ENCODE results near the gene IL22RA1. TPM values are rescaled to one million over a fixed set of nuclear protein-coding genes. Genes with fewer than 3 reads are reported as not detected.

The IL22RA1 gene
- total and polyA plus RNA-seq, 2 donors (not counting 1 experiment from before 2014, with no cell fraction given) = under 0.01 to 0.03 TPM

DNA sequence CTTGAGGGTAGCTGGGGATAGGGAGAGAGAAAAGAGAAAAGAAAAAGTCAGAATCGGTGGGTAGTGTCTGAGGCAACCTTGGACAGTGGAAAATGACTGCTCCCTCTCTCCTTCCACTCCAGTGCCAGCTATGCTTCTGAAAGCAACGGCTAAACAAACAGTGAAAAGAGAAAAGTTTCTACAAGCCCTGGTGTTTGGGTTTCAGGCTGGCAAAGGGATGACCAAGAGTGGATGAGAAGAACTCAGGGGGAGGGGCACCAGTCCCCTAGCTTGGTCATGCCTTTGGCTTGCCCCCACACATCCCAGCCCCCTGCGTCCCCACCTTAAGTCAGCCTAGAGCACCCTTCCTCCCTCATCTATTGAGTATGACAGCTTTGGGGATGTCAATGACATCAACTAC is 8.6 kb downstream of the IL22RA1 start:
- no peak for TF ChIP-seq EZH2 (IDR thresholded peaks at IDR 0.05; ENCODE audit: low read length, missing control alignments)
- TF ChIP-seq, protein P1, sequence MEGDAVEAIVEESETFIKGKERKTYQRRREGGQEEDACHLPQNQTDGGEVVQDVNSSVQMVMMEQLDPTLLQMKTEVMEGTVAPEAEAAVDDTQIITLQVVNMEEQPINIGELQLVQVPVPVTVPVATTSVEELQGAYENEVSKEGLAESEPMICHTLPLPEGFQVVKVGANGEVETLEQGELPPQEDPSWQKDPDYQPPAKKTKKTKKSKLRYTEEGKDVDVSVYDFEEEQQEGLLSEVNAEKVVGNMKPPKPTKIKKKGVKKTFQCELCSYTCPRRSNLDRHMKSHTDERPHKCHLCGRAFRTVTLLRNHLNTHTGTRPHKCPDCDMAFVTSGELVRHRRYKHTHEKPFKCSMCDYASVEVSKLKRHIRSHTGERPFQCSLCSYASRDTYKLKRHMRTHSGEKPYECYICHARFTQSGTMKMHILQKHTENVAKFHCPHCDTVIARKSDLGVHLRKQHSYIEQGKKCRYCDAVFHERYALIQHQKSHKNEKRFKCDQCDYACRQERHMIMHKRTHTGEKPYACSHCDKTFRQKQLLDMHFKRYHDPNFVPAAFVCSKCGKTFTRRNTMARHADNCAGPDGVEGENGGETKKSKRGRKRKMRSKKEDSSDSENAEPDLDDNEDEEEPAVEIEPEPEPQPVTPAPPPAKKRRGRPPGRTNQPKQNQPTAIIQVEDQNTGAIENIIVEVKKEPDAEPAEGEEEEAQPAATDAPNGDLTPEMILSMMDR (conservative IDR thresholded peaks at IDR 0.05 in 1 of 2, IDR thresholded peaks at IDR 0.05 in 1 of 2; ENCODE audit: low read depth in 1 of 2, low read length in 2 of 2) = no peak
- H3K27me3 ChIP-seq (ENCODE audit: control insufficient read depth, insufficient read depth, low read length) = peaks cover 4% of the 10 kb centered on the region
- no peak overlapping the region for H3K9ac ChIP-seq (ENCODE audit: insufficient read depth, low read length)
- no peaks in the 10 kb centered on the region for H3K9me3 ChIP-seq (ENCODE audit: control insufficient read depth, insufficient read depth, low read depth, low read length)
- no peaks in the 10 kb centered on the region for H3K79me2 ChIP-seq (ENCODE audit: control insufficient read depth, insufficient read depth, low read length)
- no peaks in the 10 kb centered on the region for H3K4me1 ChIP-seq (ENCODE audit: control insufficient read depth, extremely low read depth, insufficient read depth, low read length)
- no peak overlapping the region for H3K4me3 ChIP-seq (replicated peaks in 1 of 4; ENCODE audit: control extremely low read depth in 1 of 4, insufficient read depth in 1 of 4, low read depth in 3 of 4, low read length in 4 of 4)
- H3K36me3 ChIP-seq (ENCODE audit: control insufficient read depth, insufficient read depth, low read length) = no peaks in the 10 kb centered on the region
- no peak overlapping the region for H2AFZ ChIP-seq (ENCODE audit: low read length)
- no peak for DNase-seq (ENCODE audit: low read depth in 2 of 2)
- no peak overlapping the region for H3K27ac ChIP-seq (ENCODE audit: insufficient read depth, low read length)
- no peak overlapping the region for H3K4me2 ChIP-seq (ENCODE audit: extremely low read depth, insufficient read depth, low read length)
- no peaks in the 10 kb centered on the region for H4K20me1 ChIP-seq (ENCODE audit: control insufficient read depth, extremely low read depth, insufficient read depth, low read length)

GRCh38 chr1:24133819-24134218 is 9.1 kb downstream of the IL22RA1 start:
- TF ChIP-seq, protein P1 (conservative IDR thresholded peaks at IDR 0.05 in 1 of 2, IDR thresholded peaks at IDR 0.05 in 1 of 2; ENCODE audit: low read depth in 1 of 2, low read length in 2 of 2) = no peak
- TF ChIP-seq EZH2 (IDR thresholded peaks at IDR 0.05; ENCODE audit: low read length, missing control alignments) = no peak
- Histone ChIP-seq H4K20me1 (ENCODE audit: control insufficient read depth, extremely low read depth, insufficient read depth, low read length) (no peaks in the 10 kb centered on the region), H3K4me1 (ENCODE audit: control insufficient read depth, extremely low read depth, insufficient read depth, low read length) (no peaks in the 10 kb centered on the region), H3K36me3 (ENCODE audit: control insufficient read depth, insufficient read depth, low read length) (no peaks in the 10 kb centered on the region), H3K4me3 (replicated peaks in 1 of 4; ENCODE audit: control extremely low read depth in 1 of 4, insufficient read depth in 1 of 4, low read depth in 3 of 4, low read length in 4 of 4) (no peak overlapping the region), H3K79me2 (ENCODE audit: control insufficient read depth, insufficient read depth, low read length) (no peaks in the 10 kb centered on the region), H3K4me2 (ENCODE audit: extremely low read depth, insufficient read depth, low read length) (no peak overlapping the region), H3K27ac (ENCODE audit: insufficient read depth, low read length) (no peak overlapping the region), H3K9me3 (ENCODE audit: control insufficient read depth, insufficient read depth, low read depth, low read length) (no peaks in the 10 kb centered on the region), H3K9ac (ENCODE audit: insufficient read depth, low read length) (no peak overlapping the region), H3K27me3 (ENCODE audit: control insufficient read depth, insufficient read depth, low read length) (peaks cover 4% of the 10 kb centered on the region), H2AFZ (ENCODE audit: low read length) (no peak overlapping the region)
- no peak for DNase-seq (ENCODE audit: low read depth in 2 of 2)

GRCh38 chr1:24130385-24130784 is 12.6 kb downstream of the IL22RA1 start:
- H3K36me3 ChIP-seq (ENCODE audit: control insufficient read depth, insufficient read depth, low read length) = no peaks in the 10 kb centered on the region
- no peaks in the 10 kb centered on the region for H3K4me1 ChIP-seq (ENCODE audit: control insufficient read depth, extremely low read depth, insufficient read depth, low read length)
- H3K79me2 ChIP-seq (ENCODE audit: control insufficient read depth, insufficient read depth, low read length) = no peaks in the 10 kb centered on the region
- no peak overlapping the region for H3K4me3 ChIP-seq (replicated peaks in 1 of 4; ENCODE audit: control extremely low read depth in 1 of 4, insufficient read depth in 1 of 4, low read depth in 3 of 4, low read length in 4 of 4)
- DNase-seq (ENCODE audit: low read depth in 2 of 2) = no peak
- H3K27me3 ChIP-seq (ENCODE audit: control insufficient read depth, insufficient read depth, low read length) = peaks cover 4% of the 10 kb centered on the region
- H4K20me1 ChIP-seq (ENCODE audit: control insufficient read depth, extremely low read depth, insufficient read depth, low read length) = no peaks in the 10 kb centered on the region
- no peak overlapping the region for H2AFZ ChIP-seq (ENCODE audit: low read length)
- H3K9me3 ChIP-seq (ENCODE audit: control insufficient read depth, insufficient read depth, low read depth, low read length) = no peaks in the 10 kb centered on the region
- H3K4me2 ChIP-seq (ENCODE audit: extremely low read depth, insufficient read depth, low read length) = no peak overlapping the region
- no peak overlapping the region for H3K9ac ChIP-seq (ENCODE audit: insufficient read depth, low read length)
- no peak overlapping the region for H3K27ac ChIP-seq (ENCODE audit: insufficient read depth, low read length)
- TF ChIP-seq, protein P1 (conservative IDR thresholded peaks at IDR 0.05 in 1 of 2, IDR thresholded peaks at IDR 0.05 in 1 of 2; ENCODE audit: low read depth in 1 of 2, low read length in 2 of 2) = no peak
- TF ChIP-seq EZH2 (IDR thresholded peaks at IDR 0.05; ENCODE audit: low read length, missing control alignments) = no peak

All from fibroblast of lung (primary cell).